Activated T-cell treated with anti-CD3 and anti-CD28 coated beads, Interleukin-2, amount 50 U/mL, for 48 hours (primary cell): ENCODE data around the gene HLCS.

Source experiments
- DNase-seq, 2 experiments: peaks; one replicate each; pipeline ENCODE4 v3.0.0-alpha.2; 2020

HLCS gene

DNA sequence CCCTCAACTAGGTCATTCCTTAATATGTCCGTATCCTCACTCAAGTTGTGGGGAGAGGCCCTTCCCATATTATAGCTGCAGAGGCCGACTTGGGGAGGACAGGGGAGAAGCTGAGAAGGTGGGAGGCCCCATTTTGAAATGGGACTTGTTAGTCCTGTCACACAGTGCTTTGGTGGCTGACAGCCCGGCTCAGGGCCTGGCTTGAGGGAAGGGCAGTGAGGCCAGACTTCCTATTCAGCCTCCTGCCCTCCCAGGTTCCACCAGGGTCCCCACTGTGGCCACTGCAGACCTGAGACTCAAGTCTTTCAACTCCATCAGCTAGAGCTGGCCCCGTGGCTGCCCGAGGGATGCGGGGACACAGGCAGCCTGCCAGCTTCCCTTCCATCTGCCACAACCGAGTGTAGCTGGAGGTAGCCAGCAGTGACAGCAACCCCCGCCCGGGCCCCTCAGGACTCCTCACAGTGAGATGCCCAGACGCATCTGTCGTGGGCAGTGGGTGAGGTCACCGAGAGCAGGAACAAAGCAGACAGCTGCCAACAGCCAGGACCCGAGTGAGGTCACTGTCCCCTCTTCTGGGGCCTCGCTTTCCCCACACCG lies 230.6 kb downstream of the HLCS start:
- DNase-seq = no peak

DNA sequence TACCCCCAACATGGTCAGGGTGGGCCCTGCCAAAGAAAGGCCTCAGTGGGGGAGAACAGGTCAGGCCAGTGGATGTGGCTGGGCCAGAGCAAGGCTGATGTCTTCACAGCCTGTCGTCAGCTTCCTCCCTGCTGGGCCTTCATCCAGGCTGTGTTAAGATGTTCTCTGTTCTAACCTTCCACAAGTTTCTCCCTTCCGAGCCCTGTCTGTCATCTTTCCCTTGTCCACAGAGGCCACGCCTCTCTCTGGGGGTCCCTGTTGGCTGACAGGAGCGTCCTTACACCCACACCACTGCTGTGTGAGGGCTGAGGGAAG lies 231.3 kb downstream of the HLCS start:
- no peak for DNase-seq

DNA sequence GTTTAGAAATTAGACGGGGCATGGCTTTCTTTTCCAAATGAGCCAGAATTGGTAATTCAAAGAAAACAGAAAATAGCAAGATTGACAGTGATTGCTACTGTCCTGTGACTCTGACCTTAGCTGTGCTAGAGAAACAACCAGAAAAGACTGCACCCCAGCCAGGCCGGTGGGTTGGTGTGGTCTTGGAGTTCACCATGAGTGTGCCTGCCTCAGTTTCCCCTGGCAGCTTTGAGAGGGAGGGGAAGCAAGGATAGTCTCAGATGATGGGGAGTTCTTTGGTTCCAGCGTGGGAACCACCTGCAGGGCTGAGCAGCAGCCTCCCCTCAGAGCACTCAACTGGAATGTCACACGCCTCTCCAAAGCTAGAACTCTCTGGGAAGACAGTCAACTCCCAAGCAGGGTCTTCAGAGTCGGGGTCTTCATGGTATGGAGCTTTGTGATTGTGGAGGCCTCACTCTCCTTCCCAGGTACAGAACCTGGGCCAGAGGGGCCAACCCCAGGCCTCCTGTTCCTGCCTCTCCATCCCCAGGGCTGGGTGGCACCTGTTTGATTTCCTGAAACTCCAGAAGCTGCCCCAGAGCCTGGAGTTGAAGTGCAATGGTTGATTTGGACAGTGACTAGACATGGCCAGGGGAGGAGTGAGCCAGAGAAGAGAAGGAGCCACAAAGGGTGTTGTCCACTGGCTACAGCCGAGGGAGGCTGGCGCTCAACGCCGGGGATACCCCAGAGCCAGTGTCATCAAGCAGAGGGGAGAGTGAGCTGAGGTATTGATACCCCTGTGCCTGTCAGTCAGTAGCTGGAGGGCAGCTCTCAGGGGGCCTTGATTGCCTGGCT lies 231.9 kb downstream of the HLCS start:
- DNase-seq = no peak

DNA sequence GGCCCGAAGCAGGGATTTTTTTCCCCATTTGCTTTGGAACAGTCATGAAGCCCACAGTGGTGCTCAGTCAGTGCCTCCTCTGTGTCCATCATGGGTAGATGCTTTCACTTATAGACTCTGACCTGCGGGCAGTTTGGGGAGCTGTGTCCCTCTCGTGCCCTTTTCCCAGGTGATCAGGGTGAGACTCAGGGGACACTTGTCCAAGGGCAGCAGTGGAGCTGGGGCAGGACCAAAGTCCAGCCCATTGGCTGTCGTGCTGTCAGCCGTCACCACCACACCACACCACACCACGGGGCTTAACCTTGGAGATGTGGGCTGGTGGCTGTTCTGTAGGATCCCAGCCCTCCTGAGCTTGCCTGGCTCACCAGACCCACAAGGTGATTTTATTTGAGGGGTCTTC lies 232.6 kb downstream of the HLCS start:
- DNase-seq = no peak

- DNase-seq = no peak
Measured at GRCh38 chr21:36732761-36733160, 233.7 kb downstream of the HLCS start.

DNA sequence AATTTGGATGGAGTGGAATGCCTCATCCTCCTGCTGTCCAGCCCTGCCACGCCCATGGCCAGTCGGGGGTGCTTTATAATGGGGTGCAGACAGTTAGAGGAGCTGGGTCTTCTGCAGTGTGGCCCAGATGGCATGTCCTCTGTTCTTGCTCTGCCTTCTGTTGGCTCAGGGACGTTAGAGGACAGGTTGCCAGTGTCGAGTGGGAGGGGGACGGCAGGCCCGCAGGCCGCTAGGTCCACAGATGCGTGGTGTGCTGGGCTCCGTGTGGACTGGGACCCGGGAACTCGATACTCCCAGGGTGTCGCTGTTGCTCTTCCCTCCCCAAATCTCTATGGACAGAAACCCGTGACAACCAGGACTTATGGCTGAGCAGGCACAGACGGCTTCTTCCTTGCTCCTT lies 234.3 kb downstream of the HLCS start:
- no peak for DNase-seq

DNA sequence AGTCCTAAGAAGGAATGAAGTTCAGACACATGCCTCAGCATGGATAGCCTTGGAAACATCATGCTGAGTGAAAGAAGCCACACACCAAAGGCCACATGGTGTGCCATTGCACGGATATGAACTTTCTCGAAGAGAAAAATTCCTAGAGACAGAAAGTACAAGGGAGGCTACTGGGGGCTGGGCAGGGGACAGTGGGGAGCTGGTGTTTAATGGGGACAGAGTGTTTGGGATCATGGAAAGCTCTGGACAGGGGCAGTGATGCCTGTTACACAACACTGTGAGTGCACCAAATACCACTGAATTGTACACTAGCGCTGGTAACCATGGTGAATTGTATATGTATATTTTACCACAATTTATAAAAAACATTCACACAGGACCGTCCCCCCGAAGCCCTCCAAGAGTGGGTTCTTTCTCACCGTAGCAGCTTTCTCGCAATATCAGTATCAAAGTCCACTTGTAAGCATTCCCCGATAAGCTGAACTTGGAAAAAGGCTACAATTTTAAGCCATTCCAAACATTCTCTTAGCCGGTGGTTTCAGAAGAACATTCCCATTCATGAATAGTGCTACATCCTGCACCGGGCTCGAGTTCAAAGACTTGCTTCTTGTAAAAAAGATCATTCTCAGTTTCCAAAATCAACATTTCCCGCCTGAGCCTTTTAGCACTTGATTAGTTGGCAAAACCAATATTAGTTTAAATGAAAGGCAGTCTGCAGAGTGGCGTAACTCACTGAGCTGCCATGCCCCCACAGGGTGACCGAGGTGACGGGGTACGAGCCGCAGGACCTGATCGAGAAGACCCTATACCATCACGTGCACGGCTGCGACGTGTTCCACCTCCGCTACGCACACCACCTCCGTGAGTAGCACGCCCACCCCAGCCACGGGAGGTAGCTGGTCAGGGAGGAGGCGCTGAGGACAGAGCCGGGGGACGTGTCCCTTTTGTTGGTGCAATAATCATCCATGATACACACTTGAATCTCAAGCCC lies 235.9 kb downstream of the HLCS start:
- peak in 1 of 2 experiments; percentile 0 for DNase-seq

DNA sequence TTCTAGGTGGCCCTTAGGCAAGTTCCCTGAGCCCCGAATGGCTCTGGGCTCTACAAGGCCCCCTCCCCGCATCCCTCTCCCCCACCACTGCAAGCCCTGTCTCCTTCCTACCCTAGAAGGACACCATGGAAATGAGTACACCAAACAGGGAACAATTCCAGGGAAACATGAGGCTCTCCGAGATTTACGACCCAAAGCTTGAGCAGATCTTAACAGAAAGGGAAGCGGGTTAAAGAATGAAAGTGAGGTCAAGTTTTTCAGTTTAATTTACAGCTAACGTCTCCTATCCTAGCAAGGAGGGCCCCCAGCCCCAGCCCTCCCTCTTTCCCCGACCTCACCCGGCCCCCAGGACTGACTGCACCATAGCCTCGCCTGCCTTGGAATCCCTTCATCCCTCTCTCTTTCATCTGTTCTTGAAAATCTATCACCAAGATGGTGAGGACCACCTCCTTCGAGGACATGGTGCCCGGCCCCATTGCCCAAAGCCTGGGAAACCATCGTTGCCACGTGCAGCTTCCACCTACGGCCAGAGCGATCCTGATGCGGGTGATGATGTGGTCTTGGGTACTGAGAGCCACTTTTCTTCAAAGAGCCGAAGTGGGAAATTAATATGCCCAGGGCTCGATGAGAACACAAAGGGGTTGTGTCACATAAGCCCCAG lies 237.0 kb downstream of the HLCS start:
- no peak for DNase-seq

DNA sequence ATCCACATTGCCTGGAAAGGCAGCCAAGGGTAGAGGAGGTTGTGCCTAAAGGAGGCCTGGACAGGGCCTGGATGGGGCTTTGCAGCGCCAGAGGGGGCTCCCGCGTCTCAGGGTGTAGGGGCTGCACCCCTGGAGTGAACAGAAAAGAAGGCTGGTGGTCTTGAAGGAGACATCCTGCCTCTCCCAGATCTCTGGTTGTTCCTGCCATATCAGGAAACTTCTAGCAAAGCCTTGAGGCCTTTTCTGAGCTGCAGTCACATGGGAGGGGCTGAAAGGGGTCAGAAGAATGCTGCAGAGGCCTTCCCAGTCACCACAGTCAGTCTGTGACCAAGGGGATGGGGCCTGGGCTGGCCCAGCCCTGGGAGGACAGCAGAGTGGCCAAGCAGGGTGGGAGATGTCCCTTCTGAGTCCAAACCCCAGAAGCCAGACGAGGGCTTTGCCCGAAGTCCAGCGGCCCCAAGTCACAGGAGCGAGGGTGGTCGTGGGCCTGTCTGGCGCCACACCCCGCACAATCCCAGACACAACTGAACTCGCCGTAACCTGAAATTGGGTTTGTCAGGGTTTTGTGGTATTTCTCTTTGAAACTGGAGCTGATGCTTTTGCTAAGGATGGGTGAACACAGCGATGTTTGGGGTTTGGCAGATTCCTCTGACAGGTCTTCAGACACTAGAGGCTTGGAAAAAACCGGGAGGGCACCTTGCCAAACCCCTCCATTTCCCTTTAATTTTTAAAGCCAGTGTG lies 237.9 kb downstream of the HLCS start:
- DNase-seq = peak in 1 of 2 experiments; percentile 8

DNA sequence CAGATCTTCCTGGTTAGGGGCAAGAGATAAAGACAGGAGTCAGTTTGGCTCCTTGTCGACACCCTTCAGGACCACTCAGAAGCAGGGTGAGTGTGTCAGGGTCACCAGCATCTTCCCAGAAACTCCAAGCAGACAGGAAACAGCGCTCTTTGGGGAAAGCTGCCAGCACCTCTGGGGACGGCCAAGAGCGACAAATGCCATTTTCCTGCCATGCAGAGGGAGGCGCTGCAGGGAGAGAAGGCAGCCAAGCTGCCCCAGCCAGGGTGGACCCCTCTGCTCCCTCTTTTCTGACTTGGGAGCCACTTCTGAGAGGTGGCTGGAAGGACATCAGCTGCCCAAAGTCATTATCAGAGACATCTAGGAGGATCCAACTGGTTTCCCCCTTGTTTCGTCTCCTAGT lies 238.6 kb downstream of the HLCS start:
- DNase-seq = peak in 1 of 2 experiments; percentile 10

DNA sequence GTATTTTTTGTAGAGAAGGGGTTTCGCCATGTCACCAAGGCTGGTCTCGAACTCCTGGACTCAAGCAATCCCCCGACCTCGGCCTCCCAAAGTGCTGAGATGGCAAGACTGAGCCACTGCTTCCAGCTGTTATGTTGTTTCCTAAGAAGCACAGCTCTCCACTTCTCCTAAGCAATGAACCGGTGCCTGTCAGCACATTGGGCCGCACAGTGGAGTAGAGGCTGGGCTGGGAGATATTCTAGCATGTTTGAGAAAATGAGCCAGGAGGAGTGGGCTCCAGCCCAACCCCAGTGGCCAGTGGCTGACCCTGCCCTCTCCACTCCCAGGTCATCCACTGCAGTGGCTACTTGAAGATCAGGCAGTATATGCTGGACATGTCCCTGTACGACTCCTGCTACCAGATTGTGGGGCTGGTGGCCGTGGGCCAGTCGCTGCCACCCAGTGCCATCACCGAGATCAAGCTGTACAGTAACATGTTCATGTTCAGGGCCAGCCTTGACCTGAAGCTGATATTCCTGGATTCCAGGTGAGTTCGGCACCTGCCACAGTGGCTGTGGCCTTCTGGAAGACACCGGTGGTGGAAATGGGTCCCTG lies 240.6 kb downstream of the HLCS start:
- no peak for DNase-seq

DNA sequence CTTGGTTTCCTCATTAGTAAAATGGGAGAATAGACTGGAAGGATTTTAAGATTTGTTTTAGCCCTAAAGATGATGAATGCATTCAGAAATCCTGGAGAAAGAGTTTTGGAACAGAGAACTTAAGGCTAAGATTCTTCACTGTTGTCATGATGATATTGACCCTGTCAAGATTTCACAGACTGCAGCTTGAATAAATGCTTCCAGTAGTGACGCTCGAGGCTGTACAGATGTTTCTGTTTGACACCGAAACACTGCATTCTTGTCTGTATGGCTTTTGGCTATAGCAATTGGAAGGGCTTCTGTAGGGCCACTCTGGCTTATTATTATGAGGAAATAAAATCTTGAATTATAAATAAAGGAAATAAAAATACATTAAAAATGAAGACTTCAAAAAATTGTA lies 241.8 kb downstream of the HLCS start:
- DNase-seq = no peak

GRCh38 chr21:36723371-36723881 lies 243.0 kb downstream of the HLCS start:
- DNase-seq = no peak

- DNase-seq = no peak
Measured at GRCh38 chr21:36722370-36723368, 243.8 kb downstream of the HLCS start.

DNA sequence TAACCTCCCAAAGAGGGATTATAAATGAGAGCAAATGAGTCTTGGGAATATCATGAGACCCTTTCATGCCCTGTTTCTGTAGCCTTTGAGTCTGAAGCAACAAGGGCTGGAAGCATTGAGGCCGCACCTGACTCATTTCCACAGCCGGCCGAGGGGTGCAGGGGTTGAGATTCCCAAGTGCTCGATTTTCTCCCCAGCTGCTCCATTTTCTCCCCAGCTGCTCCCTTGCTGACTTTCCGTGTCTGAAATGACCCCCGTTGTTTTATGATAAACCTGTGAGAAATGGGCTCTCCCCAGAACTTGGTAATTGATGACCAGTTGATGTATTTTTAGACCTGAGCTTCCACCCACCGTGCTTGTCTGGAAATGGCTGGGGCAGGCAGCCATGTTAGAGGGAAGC lies 244.7 kb downstream of the HLCS start:
- DNase-seq = no peak

DNA sequence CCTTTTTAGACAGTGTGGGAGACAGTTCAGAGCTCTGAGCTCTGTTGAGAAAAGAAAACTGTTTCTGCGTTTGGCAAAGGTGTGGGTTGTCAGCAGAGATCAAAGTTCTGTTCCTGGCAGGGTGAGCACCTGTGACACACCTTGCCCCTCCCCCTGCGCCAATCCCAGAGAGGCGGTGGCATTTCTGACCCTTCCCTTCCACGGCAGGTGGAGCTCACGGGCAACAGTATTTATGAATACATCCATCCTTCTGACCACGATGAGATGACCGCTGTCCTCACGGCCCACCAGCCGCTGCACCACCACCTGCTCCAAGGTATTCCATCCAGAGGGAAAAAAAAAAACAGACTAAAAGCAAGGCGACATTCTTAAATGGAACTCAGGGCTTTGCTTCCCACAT lies 246.9 kb downstream of the HLCS start:
- DNase-seq = no peak

DNA sequence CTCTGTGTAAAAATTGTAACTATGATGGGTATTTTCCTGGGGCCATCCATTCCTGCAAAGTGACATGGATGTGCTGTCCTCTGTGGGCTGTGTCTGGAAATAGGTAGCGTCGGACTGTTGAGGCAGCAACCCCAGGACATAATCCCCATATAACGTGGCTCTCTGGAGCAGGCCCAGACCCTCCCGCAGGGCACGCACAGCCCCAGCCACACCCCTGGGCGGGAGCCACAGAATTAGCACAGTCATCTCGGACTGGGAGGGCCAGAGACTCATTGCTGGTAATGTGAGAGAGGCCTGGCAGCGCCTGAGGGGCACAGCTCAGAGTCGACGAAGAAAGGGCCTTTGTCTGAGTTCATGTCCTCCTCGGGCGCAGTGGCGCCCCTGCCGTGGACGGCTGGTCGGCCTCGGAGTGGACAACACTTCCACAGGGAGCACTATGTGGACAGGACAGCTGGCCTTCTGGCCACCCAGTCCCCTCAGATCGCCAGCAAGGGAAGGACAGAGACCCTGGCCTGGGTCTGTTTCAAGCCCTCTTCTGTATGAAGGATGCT lies 247.4 kb downstream of the HLCS start:
- no peak for DNase-seq

DNA sequence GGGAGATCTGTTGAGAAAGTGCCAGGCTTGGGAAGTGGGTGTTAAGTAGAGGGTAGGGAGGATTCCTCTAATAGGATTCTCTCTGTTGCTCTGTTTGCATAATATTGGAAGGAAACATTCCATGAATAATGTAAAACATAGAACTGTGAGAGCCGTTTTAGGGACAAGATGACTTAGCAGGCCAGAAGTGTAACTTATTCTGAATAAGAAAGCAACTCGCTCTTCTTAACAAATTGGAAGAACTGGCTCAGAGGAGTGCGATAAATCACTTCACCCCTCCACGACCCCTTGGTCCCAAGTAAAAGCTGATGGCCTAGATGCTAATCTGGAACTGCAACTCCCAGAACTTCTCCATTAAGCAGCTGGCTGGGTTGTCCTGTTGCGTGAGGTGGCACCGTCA lies 248.5 kb downstream of the HLCS start:
- DNase-seq = no peak

DNA sequence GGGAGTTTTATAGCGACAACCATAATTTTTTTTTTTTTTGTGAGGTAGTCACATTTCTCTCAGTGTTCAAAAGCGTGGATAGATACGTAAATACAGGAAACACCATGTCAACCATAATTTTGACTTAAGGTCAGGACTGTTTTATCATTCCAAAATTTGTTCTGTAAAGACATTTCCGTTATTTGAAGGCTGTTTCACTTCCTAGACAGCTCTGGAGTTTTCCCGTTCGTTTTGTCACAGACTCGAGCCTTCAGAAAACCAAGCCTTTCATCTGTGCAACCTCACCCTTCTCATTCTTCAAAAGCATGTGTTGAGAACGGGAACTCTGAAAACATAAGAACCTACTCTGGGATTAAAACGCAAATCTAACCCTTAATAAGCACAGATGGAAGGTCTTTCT lies 249.6 kb downstream of the HLCS start:
- DNase-seq = no peak

DNA sequence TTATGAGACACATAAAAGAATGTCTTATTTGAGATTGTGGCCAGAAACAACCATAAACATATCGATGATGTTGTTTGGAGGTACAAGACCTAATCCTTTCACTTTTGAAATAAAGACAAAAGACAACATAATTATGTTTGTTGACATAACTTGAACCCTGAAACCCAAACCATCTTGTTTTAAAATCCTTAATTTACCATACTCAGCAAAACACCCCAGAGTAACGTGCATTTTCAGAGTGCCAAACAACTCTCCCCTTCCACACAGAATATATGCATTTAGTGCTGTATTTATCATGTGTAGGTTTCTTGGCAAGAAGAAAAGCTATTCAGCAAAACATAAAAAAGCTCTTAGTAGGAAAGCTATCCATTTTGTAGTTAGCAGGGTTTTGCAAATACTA lies 250.1 kb downstream of the HLCS start:
- DNase-seq = no peak
